HepG2 (cell line): Measurements from ENCODE around the gene TGM2. TPM values are rescaled to one million over a fixed set of nuclear protein-coding genes. Genes with fewer than 3 reads are reported as not detected.

Experiments used
- ATAC-seq: fragments of 200-7000 bp; cut with Tn5 transposase; 3 replicates; pipeline ENCODE4 v1.9.1; 2020; ENCODE audit warnings: mild to moderate bottlenecking, moderate library complexity
- BruUV-seq: library from RNA; stranded (reverse); fragments of 400-500 nt; replicated peaks from 2 replicates; lab custom pipeline; 2021; lab: Mats Ljungman, UMichigan
- CTCF ChIA-PET: fragments of 300-600 bp; formaldehyde crosslinking; extraction: SDS; loops from one replicate; lab custom pipeline; 2021; ENCODE audit warnings: low total read pairs, inconsistent platforms, low intra/inter-chr PET ratio; lab: Yijun Ruan, JAX
- POLR2A ChIA-PET: fragments of 350-600 bp; sonication (Branson Sonifier 250); formaldehyde crosslinking; loops from one replicate; lab custom pipeline; 2020; ENCODE audit warnings: antibody characterized with exemption, inconsistent platforms; lab: Yijun Ruan, JAX
- DNase-seq: peaks from one replicate; pipeline ENCODE4 v3.0.0-alpha.2; 2015; ENCODE audit warnings: low spot score
- FAIRE-seq: peaks from 3 replicates; lab custom pipeline; 2011; peaks lifted over from hg19 to GRCh38; lab: Jason Lieb, UNC
- H2AFZ ChIP-seq: one replicate; pipeline ENCODE4 v1.6.1; 2011; ENCODE audit warnings: low read length, inconsistent platforms
- H3K27ac ChIP-seq: fragments of 300-600 bp; 3 replicates; pipeline ENCODE4 v1.8.0; 2011; ENCODE audit warnings: mixed run types, mild to moderate bottlenecking, mixed read lengths, low read length, inconsistent platforms; ENCODE audit not compliant: insufficient read depth; ENCODE audit errors: extremely low read length
- H3K27me3 ChIP-seq, 2 experiments: fragments of 200-600 bp in 1 of 2; 2 replicates in 1 of 2; 3 replicates in 1 of 2; pipeline versions ENCODE4 v1.6.0 to v1.8.0; 2011; ENCODE audit warnings: low read length in 2 of 2, mild to moderate bottlenecking in 2 of 2, moderate library complexity in 2 of 2, inconsistent platforms in 1 of 2; ENCODE audit not compliant: insufficient read depth in 2 of 2, control insufficient read depth in 1 of 2
- H3K36me3 ChIP-seq, 2 experiments: fragments of 200-600 bp in 1 of 2; replicated peaks in 1 of 2; 2 replicates in 1 of 2; 3 replicates in 1 of 2; pipeline versions ENCODE4 v1.5.1 to v1.8.0; 2011; ENCODE audit warnings: low read length in 2 of 2, inconsistent platforms in 1 of 2; ENCODE audit not compliant: insufficient read depth in 2 of 2, control insufficient read depth in 1 of 2
- H3K4me1 ChIP-seq: 2 replicates; pipeline ENCODE4 v1.5.1; 2012; ENCODE audit warnings: low read length, inconsistent platforms; ENCODE audit not compliant: insufficient read depth
- H3K4me2 ChIP-seq: 2 replicates; pipeline ENCODE4 v1.6.0; 2011; ENCODE audit warnings: low read depth, low read length, inconsistent platforms
- H3K4me3 ChIP-seq, 3 experiments: fragments of 200-600 bp in 1 of 3; sonication (generic), shearing (Covaris generic) in 1 of 3; replicated peaks in 1 of 3; 2 replicates each; pipeline ENCODE4 v1.5.1; 2011 to 2016; ENCODE audit warnings: low read length in 3 of 3, inconsistent platforms in 2 of 3, low read depth in 2 of 3, mild to moderate bottlenecking in 2 of 3, control low read depth in 1 of 3, mixed read lengths in 1 of 3; ENCODE audit not compliant: insufficient read depth in 1 of 3
- H3K79me2 ChIP-seq: one replicate; pipeline ENCODE4 v1.6.1; 2011; ENCODE audit warnings: low read length, inconsistent platforms; ENCODE audit not compliant: insufficient read depth
- H3K9ac ChIP-seq: 2 replicates; pipeline ENCODE4 v1.6.0; 2011; ENCODE audit warnings: mild to moderate bottlenecking, low read depth, low read length, inconsistent platforms; ENCODE audit not compliant: insufficient read depth
- H3K9me3 ChIP-seq: 2 replicates; pipeline ENCODE4 v1.5.1; 2012; ENCODE audit warnings: mild to moderate bottlenecking, low read length
- H4K20me1 ChIP-seq: 2 replicates; pipeline ENCODE4 v1.6.0; 2011; ENCODE audit warnings: inconsistent platforms, mild to moderate bottlenecking, low read length, moderate library complexity; ENCODE audit not compliant: insufficient read depth
- ETS1 ChIP-seq: sonication (generic); formaldehyde crosslinking; IDR thresholded peaks from 2 replicates; pipeline ENCODE4 v1.4.0; 2020; ENCODE audit warnings: missing genetic modification reagents
- FUBP1 ChIP-seq: sonication (generic); formaldehyde crosslinking; IDR thresholded peaks from 2 replicates; pipeline ENCODE4 v1.5.1; 2020; ENCODE audit warnings: missing genetic modification reagents, mild to moderate bottlenecking, borderline replicate concordance
- NR2F1 ChIP-seq, 2 experiments: fragments of 450-650 bp in 1 of 2; formaldehyde crosslinking in 1 of 2; IDR thresholded peaks; 2 replicates each; pipeline versions ENCODE4 v1.5.0 to v1.6.1; 2016 to 2020; ENCODE audit warnings: mild to moderate bottlenecking in 1 of 2, missing compliant biosample characterization in 1 of 2, missing genetic modification reagents in 1 of 2, moderate library complexity in 1 of 2
- THAP9 ChIP-seq: sonication (generic); formaldehyde crosslinking; IDR thresholded peaks from 2 replicates; pipeline ENCODE4; 2020; ENCODE audit warnings: missing genetic modification reagents, mild to moderate bottlenecking, borderline replicate concordance
- ZBTB8A ChIP-seq: sonication (generic); formaldehyde crosslinking; IDR thresholded peaks from 2 replicates; pipeline ENCODE4 v1.4.0; 2020; ENCODE audit warnings: mild to moderate bottlenecking, low read depth, missing genetic modification reagents, borderline replicate concordance
- ZNF121 ChIP-seq: sonication (generic); formaldehyde crosslinking; IDR thresholded peaks from 2 replicates; pipeline ENCODE4 v1.5.0; 2020; ENCODE audit warnings: mild to moderate bottlenecking, missing genetic modification reagents
- ZNF703 ChIP-seq: sonication (generic); formaldehyde crosslinking; IDR thresholded peaks from 2 replicates; pipeline ENCODE4 v1.5.1; 2020; ENCODE audit warnings: missing genetic modification reagents, mild to moderate bottlenecking, moderate library complexity, borderline replicate concordance
- WGBS: methylation state at CpG from one replicate; pipeline ENCODE4 v1.1.6; 2017; ENCODE audit warnings: low lambda C conversion rate; 5-methylcytosine and 5-hydroxymethylcytosine counted together
- in situ Hi-C: cut with HindIII; loops from 2 replicates; pipeline ENCODE4 v1.10.0; 2017; ENCODE audit warnings: low pct_unique_long_range_greater_than_20kb; ENCODE audit not compliant: extremely low pct_ligation_motif_present
- intact Hi-C: fragments of 100-400 bp; cut with micrococcal nuclease; formaldehyde crosslinking; loops from one replicate; pipeline ENCODE4 v1.10.0; 2022; ENCODE audit not compliant: unreplicated experiment
- polyA plus RNA-seq, 8 experiments: library from polyadenylated mRNA; depleted of rRNA in 3 of 8; stranded (reverse) in 7 of 8; unstranded in 1 of 8; fragments of >200 nt; fragmentation: Illumina TruSeq in 4 of 8; extraction: Trizol in 4 of 8; gene quantifications; 2 replicates each; pipeline versions ENCODE4 v1.2.1 to v1.2.3, GENCODE V29; 2011 to 2016; ENCODE audit warnings: low read depth in 4 of 8, missing spikeins in 1 of 8, mixed read lengths in 1 of 8; ENCODE audit not compliant: insufficient read depth in 1 of 8
- total RNA-seq, 5 experiments: library from RNA; depleted of rRNA; stranded (reverse); fragments of >200 nt; fragmentation: Illumina TruSeq; extraction: Trizol; gene quantifications; 2 replicates each; pipeline ENCODE4 v1.2.3, GENCODE V29; 2016; ENCODE audit warnings: low read depth in 1 of 5

TGM2 gene
- total and polyA plus RNA-seq, 2 of the 13 experiments (the other 11 are each of a cell fraction or from before 2014, with no cell fraction given) = 4.2 to 46.4 TPM

GRCh38 chr20:38145729-38146075, 19.4 kb downstream of the TGM2 start:
- ATAC-seq (no peak), DNase-seq (no peak), FAIRE-seq (no peak)
- in situ Hi-C loops = no loop called here
- no peak overlapping the region for H2AFZ ChIP-seq
- H3K4me3 ChIP-seq = no peak overlapping the region
- no peaks in the 10 kb centered on the region for H3K27me3 ChIP-seq
- H3K9ac ChIP-seq = no peak overlapping the region
- H3K79me2 ChIP-seq = no peaks in the 10 kb centered on the region
- BruUV-seq = no TSS peak
- peaks cover 2 to 9% of the 10 kb centered on the region in 2 experiments; a peak in 4 of 5 replicates for H3K36me3 ChIP-seq
- no peak overlapping the region for H3K4me2 ChIP-seq
- CTCF ChIA-PET = no interaction called here
- POLR2A ChIA-PET = interaction anchor here (0.9 to 4.1 kb wide), 4 partner anchors 20 to 62 kb away, joined by 5 to 44 read pairs (median 16); no protein-coding TSS in a partner anchor
- 99% methylated on average over 4 of the region's 4 CpGs for WGBS
- intact Hi-C loops = no loop called here
- TF ChIP-seq ZBTB8A (CRISPR knock-in tag) (no peak), ZNF121 (CRISPR knock-in tag) (peak; percentile 74), THAP9 (CRISPR knock-in tag) (no peak), ETS1 (CRISPR knock-in tag) (no peak), ZNF703 (CRISPR knock-in tag) (0 out of 2 replicates have a peak, but pooled peaks have one; percentile 27), NR2F1 (CRISPR knock-in tag; IDR thresholded peaks at IDR 0.05) (no peak), FUBP1 (CRISPR knock-in tag) (no peak)
- H3K9me3 ChIP-seq = no peaks in the 10 kb centered on the region
- no peaks in the 10 kb centered on the region for H4K20me1 ChIP-seq
- H3K4me1 ChIP-seq = peaks cover 39% of the 10 kb centered on the region
- H3K27ac ChIP-seq = no peak overlapping the region
